ENCODE measurements around the gene MAPRE2.

MAPRE2 gene

GRCh38 chr18:35055105-35055504 lies 13.9 kb downstream of the MAPRE2 start:
- Histone ChIP-seq H3K9ac (ENCODE audit: low read length) (no peak overlapping the region), H4K20me1 (ENCODE audit: insufficient read depth, low read length) (no peaks in the 10 kb centered on the region), H3K4me3 (ENCODE audit: low read length) (no peak overlapping the region), H3K27me3 (replicated peaks; ENCODE audit: insufficient read depth, low read length) (no peaks in the 10 kb centered on the region), H3K9me2 (replicated peaks; ENCODE audit: insufficient read depth, low read length) (no peaks in the 10 kb centered on the region), H3K9me3 (replicated peaks; ENCODE audit: insufficient read depth, low read length) (no peaks in the 10 kb centered on the region), H3K4me2 (ENCODE audit: low read depth, low read length) (no peak overlapping the region), H3K79me2 (ENCODE audit: low read length) (peaks cover 24% of the 10 kb centered on the region), H3K27ac (ENCODE audit: low read length) (no peak overlapping the region), H3K36me3 (replicated peaks; ENCODE audit: insufficient read depth, low read length) (no peaks in the 10 kb centered on the region), H3F3A (ENCODE audit: insufficient read depth, low read length) (no peaks in the 10 kb centered on the region), H3K4me1 (ENCODE audit: low read length) (0 out of 2 replicates have a peak, but pooled peaks cover 3% of the 10 kb centered on the region), H2AFZ (ENCODE audit: low read length) (no peak overlapping the region)
- no peak for DNase-seq
- no peak for TF ChIP-seq EZH2 (optimal IDR thresholded peaks at IDR 0.05; ENCODE audit: low read depth, low read length)
- TF ChIP-seq CTCF (IDR thresholded peaks at IDR 0.05; ENCODE audit: low read length), result no peak
- TF ChIP-seq EZH2phosphoT487 (IDR thresholded peaks at IDR 0.05; ENCODE audit: low read length), result no peak

- H3K27me3 ChIP-seq (replicated peaks; ENCODE audit: insufficient read depth, low read length), result no peaks in the 10 kb centered on the region
- H4K20me1 ChIP-seq (ENCODE audit: insufficient read depth, low read length), result no peaks in the 10 kb centered on the region
- no peaks in the 10 kb centered on the region for H3K4me1 ChIP-seq (ENCODE audit: low read length)
- no peak overlapping the region for H3K27ac ChIP-seq (ENCODE audit: low read length)
- H3K4me2 ChIP-seq (ENCODE audit: low read depth, low read length), result no peak overlapping the region
- H3F3A ChIP-seq (ENCODE audit: insufficient read depth, low read length), result no peaks in the 10 kb centered on the region
- no peak overlapping the region for H3K9ac ChIP-seq (ENCODE audit: low read length)
- no peaks in the 10 kb centered on the region for H3K9me2 ChIP-seq (replicated peaks; ENCODE audit: insufficient read depth, low read length)
- DNase-seq, result no peak
- H3K36me3 ChIP-seq (replicated peaks; ENCODE audit: insufficient read depth, low read length), result no peaks in the 10 kb centered on the region
- no peak overlapping the region for H3K4me3 ChIP-seq (ENCODE audit: low read length)
- H3K79me2 ChIP-seq (ENCODE audit: low read length), result peaks cover 19% of the 10 kb centered on the region
- H2AFZ ChIP-seq (ENCODE audit: low read length), result no peak overlapping the region
- no peak for TF ChIP-seq EZH2 (optimal IDR thresholded peaks at IDR 0.05; ENCODE audit: low read depth, low read length)
- no peak for TF ChIP-seq CTCF (IDR thresholded peaks at IDR 0.05; ENCODE audit: low read length)
- H3K9me3 ChIP-seq (replicated peaks; ENCODE audit: insufficient read depth, low read length), result no peaks in the 10 kb centered on the region
Observed at GRCh38 chr18:35055726-35056125, 14.5 kb downstream of the MAPRE2 start.

- Histone ChIP-seq H3K4me1 (ENCODE audit: low read length) (no peaks in the 10 kb centered on the region), H3K4me3 (ENCODE audit: low read length) (no peak overlapping the region), H2AFZ (ENCODE audit: low read length) (no peak overlapping the region), H3K79me2 (ENCODE audit: low read length) (peaks cover 7% of the 10 kb centered on the region; the same call in 1 of the 2 replicates), H3K27me3 (replicated peaks; ENCODE audit: insufficient read depth, low read length) (no peaks in the 10 kb centered on the region), H3K9ac (ENCODE audit: low read length) (no peak overlapping the region), H3K36me3 (replicated peaks; ENCODE audit: insufficient read depth, low read length) (no peaks in the 10 kb centered on the region), H3K9me3 (replicated peaks; ENCODE audit: insufficient read depth, low read length) (no peaks in the 10 kb centered on the region), H3K4me2 (ENCODE audit: low read depth, low read length) (no peak overlapping the region), H4K20me1 (ENCODE audit: insufficient read depth, low read length) (no peaks in the 10 kb centered on the region), H3K9me2 (replicated peaks; ENCODE audit: insufficient read depth, low read length) (no peaks in the 10 kb centered on the region), H3K27ac (ENCODE audit: low read length) (no peak overlapping the region), H3F3A (ENCODE audit: insufficient read depth, low read length) (no peaks in the 10 kb centered on the region)
- TF ChIP-seq CTCF (IDR thresholded peaks at IDR 0.05; ENCODE audit: low read length) (no peak), EZH2phosphoT487 (IDR thresholded peaks at IDR 0.05; ENCODE audit: low read length) (no peak), EZH2 (optimal IDR thresholded peaks at IDR 0.05; ENCODE audit: low read depth, low read length) (no peak)
- no peak for DNase-seq
Observed at GRCh38 chr18:35059280-35059927, 18.2 kb downstream of the MAPRE2 start.
